ENCODE measurements around the gene CCDC116. TPM values are rescaled to one million over a fixed set of nuclear protein-coding genes. Genes with fewer than 3 reads are reported as not detected.

Gene CCDC116
- polyA plus RNA-seq, 1 donor from 2014 or later, result 0.28 TPM

- Histone ChIP-seq H3K9me3 (ENCODE audit: low read length) (no peaks in the 10 kb centered on the region), H3K9me2 (ENCODE audit: insufficient read depth, low read length) (no peaks in the 10 kb centered on the region), H3F3A (ENCODE audit: insufficient read depth, low read length, poor library complexity, severe bottlenecking) (no peaks in the 10 kb centered on the region), H4K20me1 (ENCODE audit: insufficient read depth) (no peaks in the 10 kb centered on the region), H3K79me2 (replicated peaks; ENCODE audit: insufficient read depth, low read length) (peaks cover 4% of the 10 kb centered on the region), H3K4me2 (ENCODE audit: low read length) (no peak overlapping the region), H3K4me3 (ENCODE audit: low read length) (no peak overlapping the region), H2AFZ (ENCODE audit: low read depth, low read length) (no peak overlapping the region), H3K36me3 (ENCODE audit: insufficient read depth, low read length) (no peaks in the 10 kb centered on the region), H3K27ac (ENCODE audit: low read length) (no peak overlapping the region), H3K27me3 (ENCODE audit: insufficient read depth, low read depth, low read length) (peaks cover 7% of the 10 kb centered on the region), H3K9ac (ENCODE audit: low read length) (no peak overlapping the region)
- TF ChIP-seq EZH2 (IDR thresholded peaks at IDR 0.05; ENCODE audit: borderline replicate concordance, insufficient read depth, low read length, poor library complexity, severe bottlenecking) (no peak), SMC3 (conservative IDR thresholded peaks at IDR 0.05; ENCODE audit: poor library complexity) (no peak), EP300 (conservative IDR thresholded peaks at IDR 0.05; ENCODE audit: poor library complexity, severe bottlenecking) (no peak), TAF1 (IDR thresholded peaks at IDR 0.05; ENCODE audit: low read depth) (no peak), CTCF (IDR thresholded peaks at IDR 0.05; ENCODE audit: poor library complexity, severe bottlenecking) (no peak), RAD21 (conservative IDR thresholded peaks at IDR 0.05) (no peak), MXI1 (conservative IDR thresholded peaks at IDR 0.05; ENCODE audit: poor library complexity, severe bottlenecking) (no peak)
These were observed 29.4 kb downstream of the CCDC116 start for GRCh38 chr22:21661991-21662390.

- H3K27me3 ChIP-seq (ENCODE audit: insufficient read depth, low read depth, low read length), result no peaks in the 10 kb centered on the region
- no peaks in the 10 kb centered on the region for H3F3A ChIP-seq (ENCODE audit: insufficient read depth, low read length, poor library complexity, severe bottlenecking)
These were observed 31.2 kb downstream of the CCDC116 start for GRCh38 chr22:21663738-21664137.

GRCh38 chr22:21665047-21665851 lies 32.7 kb downstream of the CCDC116 start:
- H3F3A ChIP-seq (ENCODE audit: insufficient read depth, low read length, poor library complexity, severe bottlenecking), result no peaks in the 10 kb centered on the region
- no peaks in the 10 kb centered on the region for H3K36me3 ChIP-seq (ENCODE audit: insufficient read depth, low read length)
- peak overlapping the region; percentile 89 for H3K27ac ChIP-seq (ENCODE audit: low read length)
- peak overlapping the region; percentile 100 for H3K4me3 ChIP-seq (ENCODE audit: low read length)
- TF ChIP-seq EP300 (conservative IDR thresholded peaks at IDR 0.05; ENCODE audit: poor library complexity, severe bottlenecking) (no peak), SMC3 (conservative IDR thresholded peaks at IDR 0.05; ENCODE audit: poor library complexity) (no peak), RAD21 (conservative IDR thresholded peaks at IDR 0.05) (no peak), REST (IDR thresholded peaks at IDR 0.05; ENCODE audit: borderline replicate concordance) (no peak), CTCF (IDR thresholded peaks at IDR 0.05; ENCODE audit: poor library complexity, severe bottlenecking) (no peak), MXI1 (conservative IDR thresholded peaks at IDR 0.05; ENCODE audit: poor library complexity, severe bottlenecking) (no peak), POLR2AphosphoS5 (IDR thresholded peaks at IDR 0.05) (no peak), EZH2 (IDR thresholded peaks at IDR 0.05; ENCODE audit: borderline replicate concordance, insufficient read depth, low read length, poor library complexity, severe bottlenecking) (no peak), TAF1 (IDR thresholded peaks at IDR 0.05; ENCODE audit: low read depth) (no peak)
- H3K9ac ChIP-seq (ENCODE audit: low read length), result peak overlapping the region; percentile 87
- no peaks in the 10 kb centered on the region for H4K20me1 ChIP-seq (ENCODE audit: insufficient read depth)
- H3K79me2 ChIP-seq (replicated peaks; ENCODE audit: insufficient read depth, low read length), result peaks cover 4% of the 10 kb centered on the region
- no peaks in the 10 kb centered on the region for H3K9me2 ChIP-seq (ENCODE audit: insufficient read depth, low read length)
- H2AFZ ChIP-seq (ENCODE audit: low read depth, low read length), result peak overlapping the region; percentile 43
- no peaks in the 10 kb centered on the region for H3K27me3 ChIP-seq (ENCODE audit: insufficient read depth, low read depth, low read length)
- H3K9me3 ChIP-seq (ENCODE audit: low read length), result no peaks in the 10 kb centered on the region
- H3K4me2 ChIP-seq (ENCODE audit: low read length), result no peak overlapping the region

More at GRCh38 chr22:21663738-21664137, 31.2 kb downstream of the CCDC116 start:
- no peak overlapping the region for H3K4me3 ChIP-seq (ENCODE audit: low read length)
- H3K27ac ChIP-seq (ENCODE audit: low read length), result no peak overlapping the region
- no peak overlapping the region for H3K9ac ChIP-seq (ENCODE audit: low read length)
- no peak overlapping the region for H3K4me2 ChIP-seq (ENCODE audit: low read length)
- no peaks in the 10 kb centered on the region for H3K9me3 ChIP-seq (ENCODE audit: low read length)
- H3K9me2 ChIP-seq (ENCODE audit: insufficient read depth, low read length), result no peaks in the 10 kb centered on the region
- no peak for TF ChIP-seq POLR2AphosphoS5 (IDR thresholded peaks at IDR 0.05)
- no peak overlapping the region for H2AFZ ChIP-seq (ENCODE audit: low read depth, low read length)
- no peaks in the 10 kb centered on the region for H3K36me3 ChIP-seq (ENCODE audit: insufficient read depth, low read length)
- H4K20me1 ChIP-seq (ENCODE audit: insufficient read depth), result no peaks in the 10 kb centered on the region
- peaks cover 4% of the 10 kb centered on the region for H3K79me2 ChIP-seq (replicated peaks; ENCODE audit: insufficient read depth, low read length)
